Activated T-helper 17 cell treated with anti-CD3 and anti-CD28 coated beads, Interleukin-2, amount 50 U/mL, for 72 hours (primary cell): Measurements from ENCODE around the gene PRAMEF11. TPM values are rescaled to one million over a fixed set of nuclear protein-coding genes. Genes with fewer than 3 reads are reported as not detected.
"Not testable (repeated sequence)": the region's sequence is repeated elsewhere in the genome, so short reads cannot be mapped to it uniquely, and the experiment has no call there.

Experiments used
- ATAC-seq: fragments of 150-1000 bp; cut with Tn5 transposase; replicated peaks from 2 replicates; pipeline ENCODE4 v1.10.0; 2021; ENCODE audit warnings: mild to moderate bottlenecking, moderate library complexity
- H3K27ac Mint-ChIP-seq: one replicate; pipeline ENCODE4 v1.8.0; 2022; ENCODE audit warnings: mixed read lengths
- H3K27me3 Mint-ChIP-seq: one replicate; pipeline ENCODE4 v1.8.0; 2022; ENCODE audit warnings: mixed read lengths
- H3K36me3 Mint-ChIP-seq: one replicate; pipeline ENCODE4 v1.8.0; 2022; ENCODE audit warnings: low read depth, mild to moderate bottlenecking, mixed read lengths
- H3K4me1 Mint-ChIP-seq: one replicate; pipeline ENCODE4 v1.8.0; 2022; ENCODE audit warnings: mixed read lengths
- H3K4me3 Mint-ChIP-seq: one replicate; pipeline ENCODE4 v1.8.0; 2022; ENCODE audit warnings: mild to moderate bottlenecking, mixed read lengths
- H3K9me3 Mint-ChIP-seq: one replicate; pipeline ENCODE4 v1.8.0; 2022; ENCODE audit warnings: mixed read lengths
- total RNA-seq, 2 donors: library from RNA; stranded (reverse); gene quantifications; one replicate each; pipeline ENCODE4 v1.2.3, GENCODE V29; 2022

The PRAMEF11 gene
- total RNA-seq, 2 donors from 2014 or later = not detected

DNA sequence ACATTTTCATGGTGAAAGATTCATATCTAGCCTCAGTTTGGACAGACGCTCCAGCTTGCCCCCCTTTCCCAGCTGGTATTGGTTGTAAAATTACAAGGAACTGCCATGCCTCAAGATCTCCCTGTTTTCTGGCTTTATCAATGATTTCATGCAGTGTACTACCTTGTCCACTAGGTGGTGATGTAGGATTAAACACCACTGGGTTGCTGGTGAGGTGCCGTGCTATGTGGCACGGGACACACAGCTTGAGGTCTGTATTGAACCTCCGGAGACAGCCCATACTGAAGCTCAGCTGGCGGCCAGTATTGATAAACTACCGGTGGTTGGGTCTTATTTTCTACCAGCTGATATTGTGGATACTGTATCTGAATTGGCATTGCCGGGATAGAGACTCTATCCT is 47.4 kb downstream of the PRAMEF11 start:
- not testable (repeated sequence) for H3K4me3 Mint-ChIP-seq, H3K36me3 Mint-ChIP-seq, H3K4me1 Mint-ChIP-seq, H3K27me3 Mint-ChIP-seq, ATAC-seq, H3K27ac Mint-ChIP-seq
- H3K9me3 Mint-ChIP-seq = peaks cover 11% of the 10 kb centered on the region

DNA sequence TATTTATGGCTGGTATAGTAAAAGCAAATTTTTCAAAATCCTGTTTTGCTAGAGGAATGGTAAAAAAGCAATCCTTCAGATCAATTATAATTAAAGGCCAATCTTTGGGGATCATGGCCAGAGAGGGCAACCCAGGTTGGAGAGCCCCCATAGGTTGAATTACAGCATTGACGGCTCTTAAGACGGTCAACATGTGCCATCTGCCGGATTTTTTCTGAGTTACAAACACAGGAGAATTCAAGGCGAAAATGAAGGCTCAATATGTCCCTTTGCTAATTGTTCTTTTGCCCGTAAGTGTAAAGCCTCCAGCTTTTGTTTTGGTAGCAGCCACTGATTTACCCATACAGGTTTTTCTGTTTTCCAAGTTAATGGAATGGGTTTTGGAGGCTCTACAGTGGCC is 49.7 kb downstream of the PRAMEF11 start:
- H3K4me1 Mint-ChIP-seq, ATAC-seq, H3K4me3 Mint-ChIP-seq, H3K27ac Mint-ChIP-seq, H3K36me3 Mint-ChIP-seq: not testable (repeated sequence)
- Mint-ChIP-seq H3K9me3 (peaks cover 11% of the 10 kb centered on the region), H3K27me3 (peaks cover 22% of the 10 kb centered on the region)

DNA sequence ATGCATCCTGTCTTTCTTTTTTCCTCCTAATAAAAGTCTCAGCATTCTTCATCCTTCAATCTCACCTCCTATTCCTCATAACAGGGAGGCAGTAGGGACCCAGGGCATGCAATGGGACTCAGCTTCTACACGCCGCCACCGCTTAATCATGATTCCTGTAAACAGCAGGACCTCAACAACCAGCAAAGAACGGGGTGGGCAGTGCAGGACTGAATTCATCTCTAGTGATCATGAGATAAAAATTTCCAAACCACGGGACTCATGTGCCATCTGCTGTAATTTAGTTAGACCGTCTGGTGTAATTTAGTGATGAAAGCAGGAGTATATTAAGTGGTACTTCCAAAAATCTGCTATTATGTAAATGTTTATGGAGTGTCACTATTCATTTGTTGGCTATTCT is 52.3 kb downstream of the PRAMEF11 start:
- Mint-ChIP-seq H3K4me3 (no peak overlapping the region), H3K4me1 (no peaks in the 10 kb centered on the region)

DNA sequence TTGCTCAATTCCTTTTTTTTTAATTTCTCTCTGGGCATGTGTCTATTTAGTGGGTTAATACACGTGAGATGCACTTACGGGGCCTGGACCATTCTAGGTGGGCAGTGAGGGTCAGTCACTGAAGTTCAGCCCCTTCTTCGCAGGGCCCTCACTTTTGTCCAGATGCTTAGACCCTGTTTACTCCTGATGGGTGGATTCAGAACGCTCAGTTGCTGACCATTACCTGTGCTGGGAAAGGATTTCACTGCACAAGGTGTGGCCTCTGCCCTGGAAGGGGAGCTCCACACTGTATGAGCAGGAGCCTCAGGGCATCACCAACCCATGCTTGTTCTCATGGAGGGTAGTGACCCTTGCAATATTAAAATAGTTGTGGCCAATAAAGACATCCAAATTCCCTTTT is 53.1 kb downstream of the PRAMEF11 start:
- H3K36me3 Mint-ChIP-seq = no peaks in the 10 kb centered on the region
- H3K4me1 Mint-ChIP-seq = no peaks in the 10 kb centered on the region
- no peaks in the 10 kb centered on the region for H3K9me3 Mint-ChIP-seq
- ATAC-seq = no peak
- H3K27ac Mint-ChIP-seq = no peak overlapping the region
- peaks cover 24% of the 10 kb centered on the region for H3K27me3 Mint-ChIP-seq
- no peak overlapping the region for H3K4me3 Mint-ChIP-seq

More for the DNA sequence above, 52.3 kb downstream of the PRAMEF11 start:
- peaks cover 3% of the 10 kb centered on the region for H3K9me3 Mint-ChIP-seq
- H3K27ac Mint-ChIP-seq = no peak overlapping the region
- no peaks in the 10 kb centered on the region for H3K36me3 Mint-ChIP-seq
- peaks cover 22% of the 10 kb centered on the region for H3K27me3 Mint-ChIP-seq
- ATAC-seq = no peak

DNA sequence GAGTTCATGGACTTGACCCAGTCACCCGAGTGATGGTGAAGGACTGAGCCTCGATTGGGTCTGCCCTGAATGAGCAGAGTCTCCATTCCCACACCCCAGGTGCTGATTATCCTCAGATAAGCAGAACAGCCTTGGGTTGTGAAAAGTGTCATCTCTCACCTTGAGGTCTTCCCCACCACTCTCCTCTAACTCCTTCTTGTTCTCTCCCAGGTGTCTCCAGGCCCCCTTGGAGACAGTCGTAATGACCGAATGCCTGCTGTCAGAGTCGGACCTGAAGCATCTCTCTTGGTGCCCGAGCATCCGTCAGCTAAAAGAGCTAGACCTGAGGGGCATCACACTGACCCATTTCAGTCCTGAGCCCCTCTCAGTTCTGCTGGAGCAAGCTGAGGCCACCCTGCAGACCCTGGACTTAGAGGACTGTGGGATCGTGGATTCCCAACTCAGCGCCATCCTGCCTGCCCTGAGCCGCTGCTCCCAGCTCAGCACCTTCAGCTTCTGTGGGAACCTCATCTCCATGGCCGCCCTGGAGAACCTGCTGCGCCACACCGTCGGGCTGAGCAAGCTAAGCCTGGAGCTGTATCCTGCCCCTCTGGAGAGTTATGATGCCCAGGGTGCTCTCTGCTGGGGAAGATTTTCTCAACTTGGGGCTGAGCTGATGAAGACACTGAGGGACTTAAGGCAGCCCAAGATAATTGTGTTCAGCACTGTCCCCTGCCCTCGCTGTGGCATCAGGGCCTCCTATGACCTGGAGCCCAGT is 54.2 kb downstream of the PRAMEF11 start:
- Mint-ChIP-seq H3K27ac (no peak overlapping the region), H3K4me1 (no peaks in the 10 kb centered on the region), H3K4me3 (no peak overlapping the region), H3K36me3 (no peaks in the 10 kb centered on the region), H3K9me3 (no peaks in the 10 kb centered on the region), H3K27me3 (peaks cover 29% of the 10 kb centered on the region)
- ATAC-seq = no peak

DNA sequence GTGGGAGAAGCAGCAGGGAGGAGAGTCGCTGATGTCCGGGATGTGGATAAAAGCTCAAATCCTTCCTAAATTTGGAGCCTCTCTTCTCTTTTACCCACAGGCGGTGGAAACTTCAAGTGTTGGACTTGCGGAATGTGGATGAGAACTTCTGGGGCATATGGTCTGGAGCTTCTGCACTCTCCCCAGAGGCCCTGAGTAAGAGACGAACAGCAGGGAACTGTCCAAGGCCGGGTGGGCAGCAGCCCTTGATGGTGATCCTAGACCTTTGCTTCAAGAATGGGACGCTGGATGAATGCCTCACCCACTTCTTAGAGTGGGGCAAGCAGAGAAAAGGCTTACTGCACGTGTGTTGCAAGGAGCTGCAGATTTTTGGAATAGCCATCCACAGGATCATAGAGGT is 55.8 kb downstream of the PRAMEF11 start:
- no peak for ATAC-seq
- peaks cover 34% of the 10 kb centered on the region for H3K27me3 Mint-ChIP-seq
- no peaks in the 10 kb centered on the region for H3K4me1 Mint-ChIP-seq
- H3K27ac Mint-ChIP-seq = no peak overlapping the region
- H3K9me3 Mint-ChIP-seq = no peaks in the 10 kb centered on the region
- no peaks in the 10 kb centered on the region for H3K36me3 Mint-ChIP-seq
- H3K4me3 Mint-ChIP-seq = no peak overlapping the region

DNA sequence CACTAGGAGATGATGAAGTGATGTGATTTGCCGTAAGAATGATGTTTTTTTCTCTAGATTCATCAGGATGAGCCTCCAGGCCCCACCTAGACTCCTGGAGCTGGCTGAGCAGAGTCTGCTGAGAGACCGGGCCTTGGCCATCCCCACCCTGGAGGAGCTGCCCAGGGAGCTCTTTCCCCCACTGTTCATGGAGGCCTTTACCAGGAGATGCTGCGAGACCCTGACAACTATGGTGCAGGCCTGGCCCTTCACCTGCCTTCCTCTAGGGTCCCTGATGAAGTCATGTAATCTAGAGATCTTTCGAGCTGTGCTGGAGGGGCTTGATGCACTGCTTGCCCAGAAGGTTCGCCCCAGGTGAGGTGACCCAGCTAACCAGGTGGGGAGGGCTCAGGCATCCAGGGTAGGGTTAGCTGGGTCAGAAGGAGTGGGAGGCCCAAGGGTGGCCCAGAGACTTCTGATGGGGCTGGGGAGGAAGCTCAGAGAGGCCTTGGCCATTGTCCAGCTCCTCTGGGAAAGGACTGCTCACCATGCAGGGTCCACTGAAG is 56.3 kb downstream of the PRAMEF11 start:
- no peak overlapping the region for H3K4me3 Mint-ChIP-seq
- H3K27me3 Mint-ChIP-seq = peaks cover 40% of the 10 kb centered on the region
- H3K4me1 Mint-ChIP-seq = no peaks in the 10 kb centered on the region
- H3K9me3 Mint-ChIP-seq = no peaks in the 10 kb centered on the region
- no peak overlapping the region for H3K27ac Mint-ChIP-seq
- no peaks in the 10 kb centered on the region for H3K36me3 Mint-ChIP-seq
- ATAC-seq = no peak

Other genes with a start within 250 kb of the PRAMEF11 start
- 10 to 100 TPM; 15.9 to 97.8 TPM for gene DHRS3, start 213.2 kb downstream of the PRAMEF11 start, total RNA-seq
- not detected for gene AADACL4, start 187.3 kb downstream of the PRAMEF11 start, total RNA-seq
- not detected for gene AADACL3, start 115.3 kb downstream of the PRAMEF11 start, total RNA-seq
- not detected for gene CFAP107, start 85.2 kb downstream of the PRAMEF11 start, total RNA-seq
- not detected for gene PRAMEF12, start 57.7 kb downstream of the PRAMEF11 start, total RNA-seq
- not detected for gene PRAMEF1, start 40.0 kb downstream of the PRAMEF11 start, total RNA-seq
- gene HNRNPCL1, start 17.3 kb upstream of the PRAMEF11 start, total RNA-seq = not detected
- not detected for gene PRAMEF2, start 25.7 kb upstream of the PRAMEF11 start, total RNA-seq
- gene PRAMEF4, start 54.8 kb upstream of the PRAMEF11 start, total RNA-seq = not detected
- gene PRAMEF10, start 66.9 kb upstream of the PRAMEF11 start, total RNA-seq = not detected
- not detected for gene PRAMEF7, start 85.2 kb upstream of the PRAMEF11 start, total RNA-seq
- not detected for gene PRAMEF6, start 116.2 kb upstream of the PRAMEF11 start, total RNA-seq
- not detected for gene PRAMEF27, start 225.2 kb upstream of the PRAMEF11 start, total RNA-seq
- not detected for gene HNRNPCL3, start 229.4 kb upstream of the PRAMEF11 start, total RNA-seq
- not detected for gene PRAMEF25, start 239.4 kb upstream of the PRAMEF11 start, total RNA-seq